ENCODE measurements around the gene MIOS.

- TF ChIP-seq, protein P1, sequence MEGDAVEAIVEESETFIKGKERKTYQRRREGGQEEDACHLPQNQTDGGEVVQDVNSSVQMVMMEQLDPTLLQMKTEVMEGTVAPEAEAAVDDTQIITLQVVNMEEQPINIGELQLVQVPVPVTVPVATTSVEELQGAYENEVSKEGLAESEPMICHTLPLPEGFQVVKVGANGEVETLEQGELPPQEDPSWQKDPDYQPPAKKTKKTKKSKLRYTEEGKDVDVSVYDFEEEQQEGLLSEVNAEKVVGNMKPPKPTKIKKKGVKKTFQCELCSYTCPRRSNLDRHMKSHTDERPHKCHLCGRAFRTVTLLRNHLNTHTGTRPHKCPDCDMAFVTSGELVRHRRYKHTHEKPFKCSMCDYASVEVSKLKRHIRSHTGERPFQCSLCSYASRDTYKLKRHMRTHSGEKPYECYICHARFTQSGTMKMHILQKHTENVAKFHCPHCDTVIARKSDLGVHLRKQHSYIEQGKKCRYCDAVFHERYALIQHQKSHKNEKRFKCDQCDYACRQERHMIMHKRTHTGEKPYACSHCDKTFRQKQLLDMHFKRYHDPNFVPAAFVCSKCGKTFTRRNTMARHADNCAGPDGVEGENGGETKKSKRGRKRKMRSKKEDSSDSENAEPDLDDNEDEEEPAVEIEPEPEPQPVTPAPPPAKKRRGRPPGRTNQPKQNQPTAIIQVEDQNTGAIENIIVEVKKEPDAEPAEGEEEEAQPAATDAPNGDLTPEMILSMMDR (IDR thresholded peaks at IDR 0.05), result no peak
- TF ChIP-seq, protein P2, sequence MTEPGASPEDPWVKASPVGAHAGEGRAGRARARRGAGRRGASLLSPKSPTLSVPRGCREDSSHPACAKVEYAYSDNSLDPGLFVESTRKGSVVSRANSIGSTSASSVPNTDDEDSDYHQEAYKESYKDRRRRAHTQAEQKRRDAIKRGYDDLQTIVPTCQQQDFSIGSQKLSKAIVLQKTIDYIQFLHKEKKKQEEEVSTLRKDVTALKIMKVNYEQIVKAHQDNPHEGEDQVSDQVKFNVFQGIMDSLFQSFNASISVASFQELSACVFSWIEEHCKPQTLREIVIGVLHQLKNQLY (CRISPR knock-in tag; IDR thresholded peaks at IDR 0.05), result no peak
- no peak for TF ChIP-seq TEAD4 (CRISPR knock-in tag; IDR thresholded peaks at IDR 0.05)
- TF ChIP-seq, protein P3, sequence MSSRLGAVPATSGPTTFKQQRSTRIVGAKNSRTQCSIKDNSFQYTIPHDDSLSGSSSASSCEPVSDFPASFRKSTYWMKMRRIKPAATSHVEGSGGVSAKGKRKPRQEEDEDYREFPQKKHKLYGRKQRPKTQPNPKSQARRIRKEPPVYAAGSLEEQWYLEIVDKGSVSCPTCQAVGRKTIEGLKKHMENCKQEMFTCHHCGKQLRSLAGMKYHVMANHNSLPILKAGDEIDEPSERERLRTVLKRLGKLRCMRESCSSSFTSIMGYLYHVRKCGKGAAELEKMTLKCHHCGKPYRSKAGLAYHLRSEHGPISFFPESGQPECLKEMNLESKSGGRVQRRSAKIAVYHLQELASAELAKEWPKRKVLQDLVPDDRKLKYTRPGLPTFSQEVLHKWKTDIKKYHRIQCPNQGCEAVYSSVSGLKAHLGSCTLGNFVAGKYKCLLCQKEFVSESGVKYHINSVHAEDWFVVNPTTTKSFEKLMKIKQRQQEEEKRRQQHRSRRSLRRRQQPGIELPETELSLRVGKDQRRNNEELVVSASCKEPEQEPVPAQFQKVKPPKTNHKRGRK (CRISPR knock-in tag; IDR thresholded peaks at IDR 0.05; ENCODE audit: borderline replicate concordance), result no peak
- TF ChIP-seq, protein P4, sequence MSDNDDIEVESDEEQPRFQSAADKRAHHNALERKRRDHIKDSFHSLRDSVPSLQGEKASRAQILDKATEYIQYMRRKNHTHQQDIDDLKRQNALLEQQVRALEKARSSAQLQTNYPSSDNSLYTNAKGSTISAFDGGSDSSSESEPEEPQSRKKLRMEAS (CRISPR knock-in tag; IDR thresholded peaks at IDR 0.05), result no peak
Observed at GRCh38 chr7:7535691-7536090, 31.0 kb upstream of the MIOS start, which contains the start of gene COL28A1.

Measured in WTC11 (cell line).